Lower leg skin (tissue), 4 donors: ENCODE measurements around the gene ARRDC1. TPM values are rescaled to one million over a fixed set of nuclear protein-coding genes. Genes with fewer than 3 reads are reported as not detected.

Experiments
- DNase-seq, 2 donors: peaks; one replicate each; pipeline ENCODE4 v3.0.0-alpha.2; 2019; ENCODE audit warnings: low spot score in 2 of 2
- H3K4me3 ChIP-seq: fragments of 200-600 bp; sonication (generic); 2 replicates; pipeline ENCODE4 v1.5.1; 2017; ENCODE audit warnings: mild to moderate bottlenecking, low read depth; ENCODE audit not compliant: poor library complexity, severe bottlenecking
- CTCF ChIP-seq, 3 donors: fragments of 450-650 bp; IDR thresholded peaks; one replicate each; pipeline ENCODE4 v1.5.1; 2016; ENCODE audit warnings: antibody characterized with exemption in 3 of 3, mild to moderate bottlenecking in 3 of 3, moderate library complexity in 2 of 3
- POLR2A ChIP-seq, 2 donors: fragments of 450-650 bp; IDR thresholded peaks; one replicate each; pipeline ENCODE4 v1.6.1; 2016 to 2017; ENCODE audit warnings: antibody characterized with exemption in 2 of 2, mild to moderate bottlenecking in 1 of 2, moderate library complexity in 1 of 2
- WGBS, 2 donors: methylation state at CpG; one replicate each; pipeline ENCODE4 v1.1.5; 2018; 5-methylcytosine and 5-hydroxymethylcytosine counted together
- intact Hi-C: fragments of 100-400 bp; cut with DNase I; formaldehyde crosslinking; loops from one replicate; pipeline ENCODE4 v1.15.0; 2023; ENCODE audit warnings: low total_unique reads
- total RNA-seq, 4 donors: library from RNA; depleted of rRNA; stranded (reverse); fragments of >200 nt; gene quantifications; one replicate each; pipeline ENCODE4 v1.1.0, GENCODE V29; 2016

The ARRDC1 gene
- total RNA-seq, 4 donors from 2014 or later = 69.4 to 161 (median 91.9) TPM

GRCh38 chr9:137639303-137640051 lies 34.0 kb downstream of the ARRDC1 start:
- TF ChIP-seq POLR2A (IDR thresholded peaks at IDR 0.05) (no peak), CTCF (IDR thresholded peaks at IDR 0.05) (no peak)
- intact Hi-C loops = no loop called here
- H3K4me3 ChIP-seq = no peak overlapping the region

GRCh38 chr9:137640862-137641261 lies 35.4 kb downstream of the ARRDC1 start:
- TF ChIP-seq POLR2A (IDR thresholded peaks at IDR 0.05) (no peak), CTCF (IDR thresholded peaks at IDR 0.05) (no peak)
- WGBS, 2 donors = 89 to 91% methylated on average over 5 of the region's 5 CpGs
- DNase-seq = no peak
- intact Hi-C loops = no loop called here
- no peak overlapping the region for H3K4me3 ChIP-seq

More at GRCh38 chr9:137639303-137640051, 34.0 kb downstream of the ARRDC1 start:
- no peak for DNase-seq
- 78 to 81% methylated on average over 12 of the region's 12 CpGs for WGBS, 2 donors

- no peak for DNase-seq
- WGBS, 2 donors = 97% methylated on average over 10 of the region's 10 CpGs
- TF ChIP-seq POLR2A (IDR thresholded peaks at IDR 0.05) (no peak), CTCF (IDR thresholded peaks at IDR 0.05) (no peak)
- H3K4me3 ChIP-seq = no peak overlapping the region
- intact Hi-C loops = no loop called here
These were observed 36.7 kb downstream of the ARRDC1 start for GRCh38 chr9:137642118-137642601.

GRCh38 chr9:137642892-137643291 lies 37.4 kb downstream of the ARRDC1 start:
- H3K4me3 ChIP-seq = no peak overlapping the region
- no peak for DNase-seq
- 96 to 97% methylated on average over 5 of the region's 5 CpGs for WGBS, 2 donors

GRCh38 chr9:137643921-137644320 lies 38.4 kb downstream of the ARRDC1 start:
- intact Hi-C loops = no loop called here

More at GRCh38 chr9:137642892-137643291, 37.4 kb downstream of the ARRDC1 start:
- no peak for TF ChIP-seq CTCF (IDR thresholded peaks at IDR 0.05)
- TF ChIP-seq POLR2A (IDR thresholded peaks at IDR 0.05) = no peak
- intact Hi-C loops = no loop called here

More at GRCh38 chr9:137643921-137644320, 38.4 kb downstream of the ARRDC1 start:
- TF ChIP-seq POLR2A (IDR thresholded peaks at IDR 0.05) = no peak
- no peak for TF ChIP-seq CTCF (IDR thresholded peaks at IDR 0.05)
- DNase-seq = no peak
- 93 to 95% methylated on average over 14 of the region's 14 CpGs for WGBS, 2 donors
- H3K4me3 ChIP-seq = no peak overlapping the region
